Raji (cell line): Measurements from ENCODE around the gene CHD9.

Experiments
- POLR2A ChIP-seq: IDR thresholded peaks from 2 replicates; pipeline ENCODE4 v1.6.1; 2011; ENCODE audit warnings: low read depth, low read length, control low read depth; ENCODE audit not compliant: insufficient read depth

Gene CHD9

GRCh38 chr16:53098526-53099317 lies 43.9 kb downstream of the CHD9 start:
- peak; percentile 42; the same call in 1 of the 2 replicates for TF ChIP-seq POLR2A

- no peak; the same call in 1 of the 2 replicates for TF ChIP-seq POLR2A
Observed at GRCh38 chr16:53099318-53100130, 44.7 kb downstream of the CHD9 start.

- no peak for TF ChIP-seq POLR2A
Observed at GRCh38 chr16:53100131-53100748, 45.4 kb downstream of the CHD9 start.

- no peak for TF ChIP-seq POLR2A
Observed at GRCh38 chr16:53100889-53101288, 46.1 kb downstream of the CHD9 start.

DNA sequence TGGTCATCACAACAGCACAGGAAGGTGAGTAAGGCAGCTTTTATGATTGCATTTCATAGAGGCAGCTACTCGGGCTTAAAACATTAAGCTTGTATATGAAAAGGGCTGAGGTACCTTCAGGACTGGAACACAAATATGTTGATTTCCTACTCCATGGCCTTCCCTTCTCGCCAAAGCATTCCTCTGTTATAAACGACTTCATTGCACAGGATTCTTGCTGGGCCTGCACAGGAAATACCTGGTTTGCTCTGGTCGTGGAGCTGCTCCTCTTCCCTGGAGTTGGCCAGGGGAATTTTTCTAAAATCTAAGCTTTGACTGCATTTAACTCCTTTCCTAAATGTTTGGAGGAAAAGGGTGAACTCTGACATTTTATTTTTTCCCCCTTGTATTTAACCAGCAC lies 49.0 kb downstream of the CHD9 start:
- no peak for TF ChIP-seq POLR2A

GRCh38 chr16:53105565-53105964 lies 50.8 kb downstream of the CHD9 start:
- TF ChIP-seq POLR2A: no peak

DNA sequence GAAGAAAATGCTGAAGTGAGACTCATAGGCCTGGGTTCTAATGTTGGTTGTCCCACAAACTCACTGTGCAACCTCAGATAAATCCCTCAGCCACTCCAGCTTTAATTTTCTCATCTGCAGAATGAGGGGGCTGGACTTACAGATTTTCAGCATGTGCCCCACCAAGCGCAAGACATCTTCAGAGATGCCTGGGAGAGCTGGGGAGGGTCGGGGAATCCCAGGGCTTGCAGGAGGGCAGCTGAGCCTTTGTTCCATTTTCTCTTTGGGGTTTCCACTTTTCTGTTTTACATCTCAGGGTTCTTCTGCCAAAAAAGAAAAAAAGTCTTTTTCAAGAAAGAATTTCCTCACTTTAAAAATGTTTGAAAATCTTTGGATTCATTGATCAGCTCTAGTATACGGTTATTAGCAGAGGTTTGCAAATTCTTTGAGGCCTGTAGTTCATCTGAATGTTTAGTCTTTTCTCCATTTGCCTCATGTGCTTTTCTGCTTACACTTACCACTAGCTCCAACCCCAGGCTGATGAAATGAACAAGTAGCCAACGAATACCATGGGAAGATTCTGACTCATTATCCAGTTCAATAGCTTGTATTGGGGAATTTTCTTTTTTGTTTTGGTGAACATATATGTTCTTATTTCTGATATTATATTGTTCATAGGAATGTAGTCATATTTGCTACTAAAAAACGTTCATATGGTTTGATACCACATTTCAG lies 56.4 kb downstream of the CHD9 start:
- no peak for TF ChIP-seq POLR2A

DNA sequence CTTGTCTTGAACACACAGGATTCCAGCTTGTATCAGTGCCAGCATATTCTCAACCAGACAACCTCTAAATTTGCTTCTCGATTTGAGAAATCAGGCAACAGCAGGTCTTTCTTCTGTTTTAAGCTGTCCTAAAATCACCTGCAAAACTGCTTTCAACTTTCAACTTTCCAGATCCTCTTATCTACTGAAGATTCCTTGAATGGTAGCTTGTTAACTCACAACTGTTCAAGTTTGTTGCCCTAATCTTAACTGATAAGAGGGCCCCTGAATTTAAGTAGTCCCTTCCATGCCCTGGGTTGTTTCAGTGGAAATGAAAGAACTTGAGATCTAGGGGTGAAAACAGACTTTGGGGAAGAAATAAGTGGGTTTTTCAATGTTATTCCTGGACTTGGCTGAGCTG lies 57.2 kb downstream of the CHD9 start:
- TF ChIP-seq POLR2A: no peak

GRCh38 chr16:53115047-53115446 lies 60.3 kb downstream of the CHD9 start:
- no peak for TF ChIP-seq POLR2A

- TF ChIP-seq POLR2A: no peak
Observed at GRCh38 chr16:53115773-53116172, 61.0 kb downstream of the CHD9 start.

GRCh38 chr16:53121043-53121620 lies 66.3 kb downstream of the CHD9 start:
- no peak for TF ChIP-seq POLR2A

- no peak for TF ChIP-seq POLR2A
Observed at GRCh38 chr16:53121661-53122060, 66.9 kb downstream of the CHD9 start.

DNA sequence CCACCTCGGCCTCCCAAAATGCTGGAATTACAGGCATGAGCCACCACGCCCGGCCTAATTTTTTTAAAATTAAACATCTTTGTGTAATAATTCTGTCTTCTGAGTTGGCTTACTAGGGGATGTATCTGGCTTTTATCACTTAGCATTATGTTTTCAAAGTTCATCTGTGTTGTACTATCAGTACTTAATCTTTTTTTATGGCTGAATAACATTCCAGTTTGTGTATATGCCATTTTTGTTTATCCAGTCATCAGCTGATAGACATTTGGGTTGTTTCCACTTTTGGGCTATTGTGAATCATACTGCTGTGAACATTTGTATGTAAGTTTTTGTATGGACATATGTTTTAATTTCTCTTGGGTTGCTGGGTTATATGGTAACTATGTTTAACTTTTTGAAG lies 69.0 kb downstream of the CHD9 start:
- no peak for TF ChIP-seq POLR2A

DNA sequence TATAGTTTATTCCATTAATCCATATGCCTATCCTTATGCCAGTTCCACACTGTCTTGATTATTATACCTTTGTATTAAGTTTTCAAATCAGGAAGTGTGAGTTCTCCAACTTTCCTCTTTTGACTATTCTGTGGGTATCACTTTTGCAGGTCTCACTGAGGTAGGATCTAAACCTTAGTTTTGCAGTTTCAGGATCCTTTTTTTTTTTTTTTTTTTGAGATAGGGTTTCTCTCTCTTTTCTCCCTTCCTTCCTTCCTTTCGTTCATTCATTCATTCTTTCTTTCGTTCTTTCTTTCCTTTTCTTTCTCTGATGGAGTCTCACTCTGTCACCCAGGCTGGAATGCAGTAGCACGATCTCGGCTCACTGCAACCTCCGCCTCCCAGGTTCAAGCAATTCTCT lies 71.6 kb downstream of the CHD9 start:
- TF ChIP-seq POLR2A: no peak
